GM18519 (cell line): Measurements from ENCODE around the gene RECK.
A peak's percentile ranks its signal among the peaks of the same experiment; 100 is the strongest.
"Not testable (repeated sequence)": the region's sequence is repeated elsewhere in the genome, so short reads cannot be mapped to it uniquely, and the experiment has no call there.

Experiments
- ATAC-seq: cut with Tn5 transposase; IDR thresholded peaks from one replicate; pipeline ENCODE4 v1.9.1; 2021; ENCODE audit warnings: mild to moderate bottlenecking, moderate library complexity; ENCODE audit not compliant: unreplicated experiment, low FRiP score

Gene RECK

GRCh38 chr9:36053971-36054370 lies 17.3 kb downstream of the RECK start:
- no peak for ATAC-seq

GRCh38 chr9:36056896-36057295 lies 20.2 kb downstream of the RECK start:
- ATAC-seq, result no peak

- no peak for ATAC-seq
These were observed 27.2 kb downstream of the RECK start for GRCh38 chr9:36063804-36064447.

GRCh38 chr9:36064448-36065037 lies 27.8 kb downstream of the RECK start:
- no peak for ATAC-seq

- ATAC-seq, result no peak
These were observed 37.3 kb downstream of the RECK start for GRCh38 chr9:36074055-36074454.

GRCh38 chr9:36074870-36075532 lies 38.3 kb downstream of the RECK start:
- no peak for ATAC-seq

GRCh38 chr9:36078051-36078450 lies 41.3 kb downstream of the RECK start:
- no peak for ATAC-seq

- no peak for ATAC-seq
These were observed 43.8 kb downstream of the RECK start for GRCh38 chr9:36080519-36080918.

GRCh38 chr9:36082931-36083330 lies 46.2 kb downstream of the RECK start:
- no peak for ATAC-seq

- ATAC-seq, result no peak
These were observed 49.7 kb downstream of the RECK start for GRCh38 chr9:36086442-36086841.

- not testable (repeated sequence) for ATAC-seq
These were observed 50.3 kb downstream of the RECK start for GRCh38 chr9:36087054-36087453.

- no peak for ATAC-seq
These were observed 51.3 kb downstream of the RECK start for GRCh38 chr9:36088020-36088419.

- ATAC-seq, result no peak
These were observed 54.6 kb downstream of the RECK start for GRCh38 chr9:36091026-36091953.

- no peak for ATAC-seq
These were observed 55.3 kb downstream of the RECK start for GRCh38 chr9:36092014-36092413.

- peak; percentile 89 for ATAC-seq
These were observed 55.9 kb downstream of the RECK start for GRCh38 chr9:36092509-36093215.

- no peak for ATAC-seq
These were observed 56.7 kb downstream of the RECK start for GRCh38 chr9:36093384-36093783.

- ATAC-seq, result no peak
These were observed 63.0 kb downstream of the RECK start for GRCh38 chr9:36099718-36100117.

- no peak for ATAC-seq
These were observed 63.8 kb downstream of the RECK start for GRCh38 chr9:36100532-36100931.

- no peak for ATAC-seq
These were observed 65.4 kb downstream of the RECK start for GRCh38 chr9:36101916-36102741.
